Keratinocyte (primary cell): ENCODE results near the gene ATP1A1. TPM values are rescaled to one million over a fixed set of nuclear protein-coding genes. Genes with fewer than 3 reads are reported as not detected.

Experiments
- DNase-seq: peaks from one replicate; pipeline ENCODE4 v3.0.0-alpha.2; 2011; ENCODE audit warnings: low read depth, missing footprints, low spot score
- FAIRE-seq: peaks from 2 replicates; lab custom pipeline; 2011; peaks lifted over from hg19 to GRCh38; lab: Jason Lieb, UNC
- H2AFZ ChIP-seq: 2 replicates; pipeline ENCODE4 v1.6.0; 2012; ENCODE audit warnings: low read length, control low read depth, inconsistent platforms; ENCODE audit not compliant: control insufficient read depth
- H3K27ac ChIP-seq: 2 replicates; pipeline ENCODE4 v1.5.1; 2011; ENCODE audit warnings: low read length; ENCODE audit not compliant: control insufficient read depth, insufficient read depth
- H3K27me3 ChIP-seq: 3 replicates; pipeline ENCODE4 v1.6.0; 2011; ENCODE audit warnings: low read length; ENCODE audit not compliant: control insufficient read depth, insufficient read depth; ENCODE audit errors: extremely low read depth
- H3K36me3 ChIP-seq, 2 experiments: 2 replicates in 1 of 2; 3 replicates in 1 of 2; pipeline ENCODE4 v1.5.1; 2011; ENCODE audit warnings: low read length in 2 of 2, mild to moderate bottlenecking in 1 of 2; ENCODE audit not compliant: control insufficient read depth in 2 of 2, insufficient read depth in 2 of 2; ENCODE audit errors: extremely low read depth in 1 of 2
- H3K4me1 ChIP-seq: 3 replicates; pipeline ENCODE4 v1.5.1; 2011; ENCODE audit warnings: low read length; ENCODE audit not compliant: control insufficient read depth, insufficient read depth; ENCODE audit errors: extremely low read depth
- H3K4me2 ChIP-seq: 3 replicates; pipeline ENCODE4 v1.6.0; 2011; ENCODE audit warnings: low read depth, low read length; ENCODE audit not compliant: control insufficient read depth, insufficient read depth; ENCODE audit errors: extremely low read depth
- H3K4me3 ChIP-seq, 3 experiments: fragments of 200-600 bp in 1 of 3; sonication (generic) in 1 of 3; 2 replicates in 2 of 3; 3 replicates in 1 of 3; pipeline ENCODE4 v1.5.1; 2011 to 2016; ENCODE audit warnings: low read length in 3 of 3, mild to moderate bottlenecking in 3 of 3, control low read depth in 2 of 3, inconsistent platforms in 1 of 3, low read depth in 1 of 3, mixed read lengths in 1 of 3, mixed run types in 1 of 3, moderate library complexity in 1 of 3; ENCODE audit not compliant: control insufficient read depth in 2 of 3, insufficient read depth in 2 of 3; ENCODE audit errors: extremely low read depth in 1 of 3
- H3K79me2 ChIP-seq: 2 replicates; pipeline ENCODE4 v1.6.0; 2012; ENCODE audit warnings: low read length; ENCODE audit not compliant: control insufficient read depth, insufficient read depth
- H3K9ac ChIP-seq: 3 replicates; pipeline ENCODE4 v1.6.0; 2011; ENCODE audit warnings: low read length; ENCODE audit not compliant: control insufficient read depth, insufficient read depth; ENCODE audit errors: extremely low read depth
- H3K9me1 ChIP-seq: 3 replicates; pipeline ENCODE4 v1.6.0; 2011; ENCODE audit warnings: low read length; ENCODE audit not compliant: control insufficient read depth, insufficient read depth; ENCODE audit errors: extremely low read depth
- H3K9me3 ChIP-seq: 2 replicates; pipeline ENCODE4 v1.5.1; 2012; ENCODE audit warnings: low read depth, low read length; ENCODE audit not compliant: control insufficient read depth
- H4K20me1 ChIP-seq: 3 replicates; pipeline ENCODE4 v1.6.0; 2011; ENCODE audit warnings: low read length; ENCODE audit not compliant: control insufficient read depth, insufficient read depth; ENCODE audit errors: extremely low read depth
- CTCF ChIP-seq, 3 experiments: IDR thresholded peaks in 1 of 3; conservative IDR thresholded peaks in 1 of 3; optimal IDR thresholded peaks in 1 of 3; 2 replicates in 2 of 3; 3 replicates in 1 of 3; pipeline versions ENCODE3 to v1.5.1; 2011; ENCODE audit warnings: low read length in 3 of 3, mild to moderate bottlenecking in 3 of 3, moderate library complexity in 2 of 3, control low read depth in 1 of 3, inconsistent platforms in 1 of 3; ENCODE audit not compliant: insufficient read depth in 2 of 3; ENCODE audit errors: extremely low read depth in 1 of 3
- EZH2 ChIP-seq: IDR thresholded peaks from one replicate; pipeline ENCODE4 v1.6.1; 2012; ENCODE audit warnings: inconsistent platforms, mild to moderate bottlenecking, low read length, moderate library complexity
- dilution Hi-C: fragments of 300-500 bp; cut with MboI; formaldehyde crosslinking; loops from one replicate; pipeline ENCODE4 v1.7.0; 2020; ENCODE audit warnings: low sequenced_read_pairs; ENCODE audit not compliant: extremely low pct_ligation_motif_present
- polyA plus RNA-seq, 5 experiments: library from polyadenylated mRNA; depleted of rRNA in 3 of 5; stranded (reverse) in 3 of 5; stranded (forward) in 1 of 5; unstranded in 1 of 5; fragments of >200 nt; gene quantifications; 1 replicate in 1 of 5; 2 replicates in 3 of 5; 3 replicates in 1 of 5; pipeline versions ENCODE4 v1.2.1 to v1.2.3, GENCODE V29; 2011 to 2012; ENCODE audit warnings: missing spikeins in 2 of 5, low read depth in 1 of 5, low replicate concordance in 1 of 5

ATP1A1 gene
- polyA plus RNA-seq, 1 donor (not counting 4 experiments of a cell fraction or from before 2014, with no cell fraction given): 357 TPM

GRCh38 chr1:116445534-116445933 lies 72.5 kb downstream of the ATP1A1 start:
- no peaks in the 10 kb centered on the region for H3K9me1 ChIP-seq
- no peak overlapping the region for H3K4me2 ChIP-seq
- DNase-seq (no peak), FAIRE-seq (no peak)
- H3K27me3 ChIP-seq: peaks cover 8% of the 10 kb centered on the region
- no peak overlapping the region for H3K4me3 ChIP-seq
- no peaks in the 10 kb centered on the region for H3K4me1 ChIP-seq
- no peak overlapping the region for H3K9ac ChIP-seq
- H3K9me3 ChIP-seq: no peaks in the 10 kb centered on the region
- no peak overlapping the region for H2AFZ ChIP-seq
- no peaks in the 10 kb centered on the region for H3K79me2 ChIP-seq
- H3K27ac ChIP-seq: no peak overlapping the region
- H4K20me1 ChIP-seq: no peaks in the 10 kb centered on the region
- no peaks in the 10 kb centered on the region for H3K36me3 ChIP-seq
- dilution Hi-C loops: no loop called here
- no peak for TF ChIP-seq CTCF (optimal IDR thresholded peaks at IDR 0.05 in 1 of 3, IDR thresholded peaks at IDR 0.05 in 1 of 3, conservative IDR thresholded peaks at IDR 0.05 in 1 of 3; ENCODE audit: extremely low read depth in 1 of 3, insufficient read depth in 2 of 3, low read length in 3 of 3)
- no peak for TF ChIP-seq EZH2

DNA sequence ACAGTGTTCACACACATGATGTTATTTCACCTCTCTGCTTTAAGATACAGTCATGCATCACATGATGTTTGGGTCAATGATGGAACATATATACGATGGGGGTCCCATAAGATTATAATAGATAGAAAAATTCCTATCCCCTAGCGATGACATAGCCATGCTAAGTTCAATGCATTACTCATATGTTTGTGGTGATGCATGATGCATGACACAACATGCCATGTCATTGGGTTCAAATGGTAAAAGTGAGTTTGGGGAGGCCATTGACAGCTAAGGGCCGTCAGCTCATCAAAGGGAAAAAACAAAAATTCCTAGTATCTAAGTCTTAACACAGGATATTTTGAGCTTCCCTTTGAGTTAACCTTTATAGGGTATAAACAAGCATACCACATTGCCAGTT lies 73.6 kb downstream of the ATP1A1 start:
- dilution Hi-C loops: no loop called here

More for the DNA sequence above, 73.6 kb downstream of the ATP1A1 start:
- H3K27me3 ChIP-seq: peaks cover 4% of the 10 kb centered on the region
- H3K79me2 ChIP-seq: no peaks in the 10 kb centered on the region
- H3K9me1 ChIP-seq: no peaks in the 10 kb centered on the region
- H3K9me3 ChIP-seq: no peaks in the 10 kb centered on the region
- no peak overlapping the region for H2AFZ ChIP-seq
- TF ChIP-seq CTCF (optimal IDR thresholded peaks at IDR 0.05 in 1 of 3, IDR thresholded peaks at IDR 0.05 in 1 of 3, conservative IDR thresholded peaks at IDR 0.05 in 1 of 3; ENCODE audit: extremely low read depth in 1 of 3, insufficient read depth in 2 of 3, low read length in 3 of 3) (no peak), EZH2 (no peak)
- no peak overlapping the region for H3K4me3 ChIP-seq
- FAIRE-seq: no peak
- H3K36me3 ChIP-seq: no peaks in the 10 kb centered on the region
- no peaks in the 10 kb centered on the region for H4K20me1 ChIP-seq
- H3K27ac ChIP-seq: no peak overlapping the region
- no peaks in the 10 kb centered on the region for H3K4me1 ChIP-seq
- no peak overlapping the region for H3K4me2 ChIP-seq
- H3K9ac ChIP-seq: no peak overlapping the region
- DNase-seq: no peak
